Endothelial cell of umbilical vein (primary cell): ENCODE measurements around the gene FSTL4. TPM values are rescaled to one million over a fixed set of nuclear protein-coding genes. Genes with fewer than 3 reads are reported as not detected.

ENCODE experiments used
- BruUV-seq: library from RNA; stranded (reverse); fragments of 400-500 nt; replicated peaks from 2 replicates; lab custom pipeline; 2021; lab: Mats Ljungman, UMichigan
- CTCF ChIA-PET: fragments of 300-600, 350-600 bp; sonication (Branson Sonifier 250); formaldehyde crosslinking; loops from one replicate; lab custom pipeline; 2021; ENCODE audit warnings: antibody characterized with exemption, inconsistent platforms; lab: Charles Lee
- POLR2A ChIA-PET: fragments of 300-600, 350-600 bp; sonication (Branson Sonifier 250); formaldehyde crosslinking; loops from one replicate; lab custom pipeline; 2021; ENCODE audit warnings: antibody characterized with exemption, inconsistent platforms; lab: Charles Lee
- DNase-seq: peaks from one replicate; pipeline ENCODE4 v3.0.0-alpha.2; 2011; ENCODE audit warnings: low read depth, low spot score
- FAIRE-seq: peaks from 2 replicates; lab custom pipeline; 2011; peaks lifted over from hg19 to GRCh38; lab: Jason Lieb, UNC
- H2AFZ ChIP-seq: 2 replicates; pipeline ENCODE4 v1.6.0; 2012; ENCODE audit warnings: low read depth, low read length, control low read depth, inconsistent platforms
- H3K27ac ChIP-seq: 2 replicates; pipeline ENCODE4 v1.5.1; 2011; ENCODE audit warnings: low read depth, mild to moderate bottlenecking, control low read depth, low read length, moderate library complexity; ENCODE audit not compliant: insufficient read depth
- H3K27me3 ChIP-seq, 2 experiments: 2 replicates each; pipeline versions ENCODE4 v1.6.0 to v1.6.1; 2011; ENCODE audit warnings: low read length in 2 of 2, mixed read lengths in 1 of 2; ENCODE audit not compliant: control insufficient read depth in 2 of 2, insufficient read depth in 2 of 2
- H3K36me3 ChIP-seq, 2 experiments: 2 replicates in 1 of 2; 3 replicates in 1 of 2; pipeline ENCODE4 v1.5.1; 2011; ENCODE audit warnings: low read length in 2 of 2, mild to moderate bottlenecking in 1 of 2, moderate library complexity in 1 of 2; ENCODE audit not compliant: control insufficient read depth in 2 of 2, insufficient read depth in 2 of 2; ENCODE audit errors: extremely low read depth in 1 of 2
- H3K4me1 ChIP-seq: 3 replicates; pipeline ENCODE4 v1.5.1; 2011; ENCODE audit warnings: mild to moderate bottlenecking, low read length; ENCODE audit not compliant: control insufficient read depth, insufficient read depth; ENCODE audit errors: extremely low read depth
- H3K4me2 ChIP-seq: 2 replicates; pipeline ENCODE4 v1.6.1; 2011; ENCODE audit warnings: low read length, control low read depth, mixed read lengths; ENCODE audit not compliant: insufficient read depth
- H3K4me3 ChIP-seq, 3 experiments: fragments of 200-600 bp in 1 of 3; sonication (generic), shearing (Covaris generic) in 1 of 3; replicated peaks in 1 of 3; 2 replicates each; pipeline ENCODE4 v1.5.1; 2011 to 2016; ENCODE audit warnings: control low read depth in 3 of 3, low read length in 3 of 3, mild to moderate bottlenecking in 2 of 3, inconsistent platforms in 1 of 3, low read depth in 1 of 3, moderate library complexity in 1 of 3; ENCODE audit not compliant: insufficient read depth in 1 of 3
- H3K79me2 ChIP-seq: 2 replicates; pipeline ENCODE4 v1.6.0; 2012; ENCODE audit warnings: low read length, inconsistent platforms; ENCODE audit not compliant: control insufficient read depth, insufficient read depth
- H3K9ac ChIP-seq: replicated peaks from 2 replicates; pipeline ENCODE3; 2011; ENCODE audit warnings: low read length, control low read depth; ENCODE audit not compliant: insufficient read depth; ENCODE audit errors: extremely low read depth
- H3K9me1 ChIP-seq: replicated peaks from 3 replicates; pipeline ENCODE4 v1.6.0; 2011; ENCODE audit warnings: mild to moderate bottlenecking, low read length; ENCODE audit not compliant: control insufficient read depth, insufficient read depth; ENCODE audit errors: extremely low read depth
- H3K9me3 ChIP-seq: replicated peaks from 2 replicates; pipeline ENCODE4 v1.5.1; 2012; ENCODE audit warnings: low read length, inconsistent platforms; ENCODE audit not compliant: control insufficient read depth, insufficient read depth
- H4K20me1 ChIP-seq: replicated peaks from 2 replicates; pipeline ENCODE3; 2011; ENCODE audit warnings: mild to moderate bottlenecking, low read length; ENCODE audit not compliant: control insufficient read depth, insufficient read depth; ENCODE audit errors: extremely low read depth
- CTCF ChIP-seq, 2 donors: IDR thresholded peaks; 1 replicate in 1 of 2; 2 replicates in 1 of 2; pipeline ENCODE4 v1.5.1; 2011; ENCODE audit warnings: low read length in 2 of 2, mild to moderate bottlenecking in 2 of 2, moderate library complexity in 2 of 2, control low read depth in 1 of 2, inconsistent platforms in 1 of 2, low read depth in 1 of 2; ENCODE audit not compliant: insufficient read depth in 1 of 2; ENCODE audit errors: extremely low read depth in 1 of 2
- EZH2 ChIP-seq: IDR thresholded peaks from 2 replicates; pipeline ENCODE4 v1.6.1; 2012; ENCODE audit warnings: borderline replicate concordance, low read depth, mild to moderate bottlenecking, moderate library complexity, low read length, inconsistent platforms; ENCODE audit not compliant: severe bottlenecking
- FOS ChIP-seq: IDR thresholded peaks from 2 replicates; pipeline ENCODE4 v1.6.1; 2011; ENCODE audit warnings: mild to moderate bottlenecking, low read length, moderate library complexity, borderline replicate concordance; ENCODE audit not compliant: insufficient read depth
- GATA2 ChIP-seq: IDR thresholded peaks from 2 replicates; pipeline ENCODE4 v1.7.0; 2011; ENCODE audit warnings: low read depth, mild to moderate bottlenecking, moderate library complexity, mixed read lengths, low read length; ENCODE audit not compliant: insufficient read length, insufficient read depth
- JUN ChIP-seq: IDR thresholded peaks from 2 replicates; pipeline ENCODE4 v1.6.1; 2011; ENCODE audit warnings: borderline replicate concordance, low read depth; ENCODE audit not compliant: insufficient read length, insufficient read depth
- MAX ChIP-seq: IDR thresholded peaks from 2 replicates; pipeline ENCODE4 v1.6.1; 2011; ENCODE audit not compliant: insufficient read depth, insufficient read length
- MYC ChIP-seq: IDR thresholded peaks from one replicate; pipeline ENCODE4 v1.6.1; 2011; ENCODE audit warnings: mild to moderate bottlenecking, low read depth, low read length
- POLR2A ChIP-seq: IDR thresholded peaks from 2 replicates; pipeline ENCODE4 v1.6.1; 2012; ENCODE audit warnings: low read depth, mild to moderate bottlenecking, control low read depth, low read length
- POLR2AphosphoS5 ChIP-seq: IDR thresholded peaks from 2 replicates; pipeline ENCODE4 v1.6.1; 2012; ENCODE audit warnings: low read depth, mild to moderate bottlenecking, control low read depth, low read length, moderate library complexity; ENCODE audit not compliant: insufficient read depth
- dilution Hi-C: fragments of 300-500 bp; cut with MboI; formaldehyde crosslinking; loops from one replicate; pipeline ENCODE4 v1.15.0; 2019; ENCODE audit warnings: low sequenced_read_pairs; ENCODE audit not compliant: extremely low pct_ligation_motif_present
- intact Hi-C: fragments of 100-400 bp; cut with micrococcal nuclease; formaldehyde crosslinking; loops from one replicate; pipeline ENCODE4 v1.10.0; 2022
- polyA plus RNA-seq, 4 experiments: library from polyadenylated mRNA; depleted of rRNA in 3 of 4; stranded (reverse) in 3 of 4; unstranded in 1 of 4; fragments of >200 nt; gene quantifications; 2 replicates each; pipeline versions ENCODE4 v1.2.1 to v1.2.3, GENCODE V29; 2011 to 2012; ENCODE audit warnings: missing spikeins in 1 of 4
- total RNA-seq: library from RNA; stranded (reverse); gene quantifications from 2 replicates; pipeline ENCODE4 v1.2.3, GENCODE V29; 2021

The FSTL4 gene
- total and polyA plus RNA-seq, 2 donors (not counting 3 experiments of a cell fraction or from before 2014, with no cell fraction given): 0.18 TPM; not detected in 1

- FAIRE-seq (no peak), DNase-seq (no peak)
- Histone ChIP-seq H3K27me3 (peaks cover 0 to 2% of the 10 kb centered on the region in 2 experiments), H3K9me3 (no peaks in the 10 kb centered on the region), H3K27ac (no peak overlapping the region), H2AFZ (no peak overlapping the region), H3K4me1 (no peaks in the 10 kb centered on the region), H4K20me1 (no peaks in the 10 kb centered on the region), H3K79me2 (no peaks in the 10 kb centered on the region), H3K36me3 (no peaks in the 10 kb centered on the region), H3K4me2 (no peak overlapping the region), H3K4me3 (no peak overlapping the region), H3K9ac (no peak overlapping the region), H3K9me1 (no peaks in the 10 kb centered on the region)
- intact Hi-C loops (no loop called here), dilution Hi-C loops (no loop called here)
- CTCF ChIA-PET: no interaction called here
- POLR2A ChIA-PET: interaction anchor here (0.6 kb wide), 1 partner anchor 18 kb away, joined by 3 read pairs; no protein-coding TSS in a partner anchor
- TF ChIP-seq GATA2 (no peak), MYC (no peak), POLR2AphosphoS5 (no peak), EZH2 (no peak), CTCF (IDR thresholded peaks at IDR 0.05; ENCODE audit: extremely low read depth in 1 of 2, insufficient read depth in 1 of 2, low read depth in 1 of 2, low read length in 2 of 2) (no peak), POLR2A (no peak), FOS (no peak), JUN (no peak), MAX (no peak)
- no TSS peak for BruUV-seq
Observed at GRCh38 chr5:133451926-133452325, 160.4 kb downstream of the FSTL4 start.
